MM.1S (cell line): ENCODE data around the gene IL12A.

ENCODE experiments used
- DNase-seq: peaks from one replicate; pipeline ENCODE4 v3.0.0-alpha.2; 2015
- H2AFZ ChIP-seq: fragments of 300-600 bp; sonication (generic); 2 replicates; pipeline ENCODE4 v1.6.0; 2016; ENCODE audit warnings: antibody characterized with exemption, low read length
- H3F3A ChIP-seq: fragments of 300-600 bp; sonication (generic); 2 replicates; pipeline ENCODE4 v1.6.1; 2016; ENCODE audit warnings: mild to moderate bottlenecking, antibody characterized with exemption, low read length, moderate library complexity, mixed read lengths; ENCODE audit not compliant: insufficient read depth
- H3K27ac ChIP-seq: fragments of 300-600 bp; sonication (generic); 2 replicates; pipeline ENCODE4 v1.5.1; 2016; ENCODE audit warnings: mild to moderate bottlenecking, low read length
- H3K27me3 ChIP-seq: fragments of 300-600 bp; sonication (generic); replicated peaks from 2 replicates; pipeline ENCODE4 v1.6.0; 2016; ENCODE audit warnings: low read length; ENCODE audit not compliant: insufficient read depth
- H3K36me3 ChIP-seq: fragments of 300-600 bp; sonication (generic); replicated peaks from 2 replicates; pipeline ENCODE4 v1.6.1; 2016; ENCODE audit warnings: mild to moderate bottlenecking, low read length, mixed read lengths; ENCODE audit not compliant: insufficient read depth
- H3K4me1 ChIP-seq: fragments of 300-600 bp; sonication (generic); 2 replicates; pipeline ENCODE4 v1.6.1; 2016; ENCODE audit warnings: low read length, mixed read lengths
- H3K4me2 ChIP-seq: fragments of 300-600 bp; sonication (generic); 2 replicates; pipeline ENCODE4 v1.6.0; 2016; ENCODE audit warnings: low read depth, low read length
- H3K4me3 ChIP-seq: fragments of 300-600 bp; sonication (generic); 2 replicates; pipeline ENCODE4 v1.5.1; 2016; ENCODE audit warnings: low read length, mixed read lengths
- H3K79me2 ChIP-seq: fragments of 300-600 bp; sonication (generic); 2 replicates; pipeline ENCODE4 v1.6.1; 2016; ENCODE audit warnings: mixed run types, low read length, mixed read lengths
- H3K9ac ChIP-seq: fragments of 300-600 bp; sonication (generic); 2 replicates; pipeline ENCODE4 v1.6.1; 2016; ENCODE audit warnings: low read length, mixed read lengths
- H3K9me2 ChIP-seq: fragments of 300-600 bp; sonication (generic); replicated peaks from 2 replicates; pipeline ENCODE4 v1.6.1; 2016; ENCODE audit warnings: mild to moderate bottlenecking, low read length, mixed read lengths; ENCODE audit not compliant: insufficient read depth
- H3K9me3 ChIP-seq: fragments of 300-600 bp; sonication (generic); replicated peaks from 2 replicates; pipeline ENCODE4 v1.6.1; 2016; ENCODE audit warnings: mild to moderate bottlenecking, low read length, mixed read lengths; ENCODE audit not compliant: insufficient read depth
- H4K20me1 ChIP-seq: fragments of 300-600 bp; sonication (generic); 2 replicates; pipeline ENCODE4 v1.6.1; 2016; ENCODE audit warnings: mild to moderate bottlenecking, low read length, moderate library complexity, mixed read lengths; ENCODE audit not compliant: insufficient read depth
- CTCF ChIP-seq: fragments of 300-600 bp; sonication (generic); IDR thresholded peaks from 2 replicates; pipeline ENCODE4 v1.5.1; 2016; ENCODE audit warnings: antibody characterized with exemption, low read length, mixed read lengths
- EZH2 ChIP-seq: fragments of 300-600 bp; sonication (generic); optimal IDR thresholded peaks from 2 replicates; pipeline ENCODE3; 2017; ENCODE audit warnings: low read depth, mild to moderate bottlenecking, antibody characterized with exemption, low read length, mixed read lengths
- EZH2phosphoT487 ChIP-seq: fragments of 300-600 bp; sonication (generic); IDR thresholded peaks from 2 replicates; pipeline ENCODE4 v1.6.1; 2018; ENCODE audit warnings: antibody characterized with exemption, low read length

Gene IL12A

GRCh38 chr3:159991591-159991990 lies 3.0 kb downstream of the IL12A start:
- DNase-seq, result no peak
- H3K36me3 ChIP-seq, result 0 out of 2 replicates have a peak, but pooled peaks cover 2% of the 10 kb centered on the region
- no peak overlapping the region for H3K4me3 ChIP-seq
- no peaks in the 10 kb centered on the region for H3K9me3 ChIP-seq
- peaks cover 17% of the 10 kb centered on the region for H3K79me2 ChIP-seq
- no peak overlapping the region for H3K4me2 ChIP-seq
- H3K9me2 ChIP-seq, result no peaks in the 10 kb centered on the region
- no peak for TF ChIP-seq CTCF
- no peak for TF ChIP-seq EZH2phosphoT487
- no peak for TF ChIP-seq EZH2
- H4K20me1 ChIP-seq, result no peaks in the 10 kb centered on the region
- H3K4me1 ChIP-seq, result peaks cover 12% of the 10 kb centered on the region
- no peaks in the 10 kb centered on the region for H3K27me3 ChIP-seq
- no peak overlapping the region for H2AFZ ChIP-seq
- H3F3A ChIP-seq, result 0 out of 2 replicates have a peak, but pooled peaks cover 7% of the 10 kb centered on the region
- no peak overlapping the region for H3K27ac ChIP-seq
- H3K9ac ChIP-seq, result no peak overlapping the region

GRCh38 chr3:159992589-159992988 lies 4.0 kb downstream of the IL12A start:
- Histone ChIP-seq H3K4me1 (peaks cover 12% of the 10 kb centered on the region), H3K4me3 (no peak overlapping the region), H3F3A (0 out of 2 replicates have a peak, but pooled peaks cover 7% of the 10 kb centered on the region), H3K79me2 (peaks cover 17% of the 10 kb centered on the region), H3K9ac (no peak overlapping the region), H3K27me3 (no peaks in the 10 kb centered on the region), H3K36me3 (0 out of 2 replicates have a peak, but pooled peaks cover 2% of the 10 kb centered on the region), H3K9me3 (no peaks in the 10 kb centered on the region), H3K27ac (no peak overlapping the region), H3K4me2 (no peak overlapping the region), H4K20me1 (no peaks in the 10 kb centered on the region), H2AFZ (no peak overlapping the region), H3K9me2 (no peaks in the 10 kb centered on the region)
- TF ChIP-seq EZH2phosphoT487, result no peak
- TF ChIP-seq EZH2, result no peak
- no peak for TF ChIP-seq CTCF
- no peak for DNase-seq

- no peak overlapping the region for H3K9ac ChIP-seq
- peaks cover 7% of the 10 kb centered on the region; the same call in 1 of the 2 replicates for H3K4me1 ChIP-seq
- H3K9me3 ChIP-seq, result no peaks in the 10 kb centered on the region
- H3K79me2 ChIP-seq, result peaks cover 14% of the 10 kb centered on the region
- no peak for DNase-seq
- H3K36me3 ChIP-seq, result 0 out of 2 replicates have a peak, but pooled peaks cover 2% of the 10 kb centered on the region
- H3F3A ChIP-seq, result 0 out of 2 replicates have a peak, but pooled peaks cover 2% of the 10 kb centered on the region
- no peaks in the 10 kb centered on the region for H3K9me2 ChIP-seq
- H3K27ac ChIP-seq, result no peak overlapping the region
- no peak overlapping the region for H2AFZ ChIP-seq
- H3K4me2 ChIP-seq, result no peak overlapping the region
- no peaks in the 10 kb centered on the region for H3K27me3 ChIP-seq
- no peak overlapping the region for H3K4me3 ChIP-seq
- no peak for TF ChIP-seq EZH2phosphoT487
- H4K20me1 ChIP-seq, result no peaks in the 10 kb centered on the region
Observed at GRCh38 chr3:159994182-159994581, 5.5 kb downstream of the IL12A start.

- Histone ChIP-seq H3K27ac (no peak overlapping the region), H4K20me1 (no peaks in the 10 kb centered on the region), H3K4me1 (peaks cover 1% of the 10 kb centered on the region; the same call in 1 of the 2 replicates), H3K4me2 (no peak overlapping the region), H2AFZ (no peak overlapping the region), H3F3A (no peaks in the 10 kb centered on the region), H3K36me3 (0 out of 2 replicates have a peak, but pooled peaks cover 2% of the 10 kb centered on the region), H3K9ac (no peak overlapping the region), H3K79me2 (peaks cover 5% of the 10 kb centered on the region), H3K9me3 (no peaks in the 10 kb centered on the region), H3K27me3 (no peaks in the 10 kb centered on the region), H3K4me3 (no peak overlapping the region), H3K9me2 (no peaks in the 10 kb centered on the region)
- DNase-seq, result no peak
- TF ChIP-seq CTCF (no peak), EZH2 (no peak)
Observed at GRCh38 chr3:159995091-159995490, 6.5 kb downstream of the IL12A start.
